C4-2B (cell line): ENCODE results near the gene DEPP1.

Experiments used
- H3K27ac ChIP-seq: fragments of 450-650 bp; 2 replicates; pipeline ENCODE4 v1.5.1; 2017
- ZFX ChIP-seq: fragments of 450-650 bp; IDR thresholded peaks from 2 replicates; pipeline ENCODE4 v1.6.1; 2017
- TF ChIP-seq, protein P1 (sequence below): fragments of 450-650 bp; conservative IDR thresholded peaks from 2 replicates; pipeline ENCODE4 v1.5.1; 2017; ENCODE audit warnings: mild to moderate bottlenecking

Gene DEPP1

DNA sequence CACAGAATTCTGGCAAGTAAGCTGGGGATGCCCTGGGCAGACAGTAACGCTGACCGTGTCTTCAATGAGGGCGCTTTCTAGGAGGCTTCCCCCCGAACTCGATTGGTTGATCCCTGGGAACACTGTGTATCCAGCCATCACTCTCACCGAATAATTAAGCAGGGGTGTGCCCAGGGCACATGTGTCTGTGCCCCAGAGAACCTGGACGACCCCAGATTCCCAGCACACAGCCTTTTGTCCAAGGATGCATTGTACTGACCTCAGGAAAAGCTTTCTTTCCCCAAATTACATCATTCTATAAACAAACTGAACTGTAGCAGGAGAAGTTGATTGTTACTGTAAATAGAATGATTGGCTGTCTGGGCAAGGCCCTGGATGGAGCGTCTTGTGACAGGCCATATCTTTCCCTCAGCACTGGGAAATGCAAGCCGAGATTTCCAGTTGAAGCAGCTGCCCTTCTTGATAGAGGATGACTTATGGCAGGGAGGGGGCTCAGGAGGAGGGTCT is 6.6 kb upstream of the DEPP1 start:
- no peak for TF ChIP-seq ZFX
- TF ChIP-seq, protein P1, sequence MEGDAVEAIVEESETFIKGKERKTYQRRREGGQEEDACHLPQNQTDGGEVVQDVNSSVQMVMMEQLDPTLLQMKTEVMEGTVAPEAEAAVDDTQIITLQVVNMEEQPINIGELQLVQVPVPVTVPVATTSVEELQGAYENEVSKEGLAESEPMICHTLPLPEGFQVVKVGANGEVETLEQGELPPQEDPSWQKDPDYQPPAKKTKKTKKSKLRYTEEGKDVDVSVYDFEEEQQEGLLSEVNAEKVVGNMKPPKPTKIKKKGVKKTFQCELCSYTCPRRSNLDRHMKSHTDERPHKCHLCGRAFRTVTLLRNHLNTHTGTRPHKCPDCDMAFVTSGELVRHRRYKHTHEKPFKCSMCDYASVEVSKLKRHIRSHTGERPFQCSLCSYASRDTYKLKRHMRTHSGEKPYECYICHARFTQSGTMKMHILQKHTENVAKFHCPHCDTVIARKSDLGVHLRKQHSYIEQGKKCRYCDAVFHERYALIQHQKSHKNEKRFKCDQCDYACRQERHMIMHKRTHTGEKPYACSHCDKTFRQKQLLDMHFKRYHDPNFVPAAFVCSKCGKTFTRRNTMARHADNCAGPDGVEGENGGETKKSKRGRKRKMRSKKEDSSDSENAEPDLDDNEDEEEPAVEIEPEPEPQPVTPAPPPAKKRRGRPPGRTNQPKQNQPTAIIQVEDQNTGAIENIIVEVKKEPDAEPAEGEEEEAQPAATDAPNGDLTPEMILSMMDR = no peak
- no peak overlapping the region for H3K27ac ChIP-seq

GRCh38 chr10:44984671-44985101 is 6.1 kb upstream of the DEPP1 start:
- no peak overlapping the region for H3K27ac ChIP-seq
- TF ChIP-seq, protein P1 = no peak
- no peak for TF ChIP-seq ZFX

DNA sequence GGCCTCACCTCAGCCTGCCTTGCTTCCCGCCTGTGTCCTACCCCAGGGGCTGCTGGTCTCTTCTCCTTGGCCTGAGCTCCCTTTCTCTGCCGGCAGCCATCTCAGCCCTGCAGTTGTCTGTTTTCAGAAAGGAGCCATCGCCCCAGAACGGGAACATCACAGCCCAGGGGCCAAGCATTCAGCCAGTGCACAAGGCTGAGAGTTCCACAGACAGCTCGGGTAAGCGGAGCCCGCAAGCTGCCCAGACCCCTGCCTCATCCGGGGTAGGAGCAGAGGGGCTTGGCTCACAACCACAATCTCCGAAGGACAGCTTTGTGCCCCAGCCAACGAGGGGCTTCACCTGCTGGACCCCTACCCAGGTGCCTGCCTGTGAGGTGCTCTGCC is 5.3 kb upstream of the DEPP1 start:
- TF ChIP-seq, protein P1 = no peak
- TF ChIP-seq ZFX = no peak
- no peak overlapping the region for H3K27ac ChIP-seq

DNA sequence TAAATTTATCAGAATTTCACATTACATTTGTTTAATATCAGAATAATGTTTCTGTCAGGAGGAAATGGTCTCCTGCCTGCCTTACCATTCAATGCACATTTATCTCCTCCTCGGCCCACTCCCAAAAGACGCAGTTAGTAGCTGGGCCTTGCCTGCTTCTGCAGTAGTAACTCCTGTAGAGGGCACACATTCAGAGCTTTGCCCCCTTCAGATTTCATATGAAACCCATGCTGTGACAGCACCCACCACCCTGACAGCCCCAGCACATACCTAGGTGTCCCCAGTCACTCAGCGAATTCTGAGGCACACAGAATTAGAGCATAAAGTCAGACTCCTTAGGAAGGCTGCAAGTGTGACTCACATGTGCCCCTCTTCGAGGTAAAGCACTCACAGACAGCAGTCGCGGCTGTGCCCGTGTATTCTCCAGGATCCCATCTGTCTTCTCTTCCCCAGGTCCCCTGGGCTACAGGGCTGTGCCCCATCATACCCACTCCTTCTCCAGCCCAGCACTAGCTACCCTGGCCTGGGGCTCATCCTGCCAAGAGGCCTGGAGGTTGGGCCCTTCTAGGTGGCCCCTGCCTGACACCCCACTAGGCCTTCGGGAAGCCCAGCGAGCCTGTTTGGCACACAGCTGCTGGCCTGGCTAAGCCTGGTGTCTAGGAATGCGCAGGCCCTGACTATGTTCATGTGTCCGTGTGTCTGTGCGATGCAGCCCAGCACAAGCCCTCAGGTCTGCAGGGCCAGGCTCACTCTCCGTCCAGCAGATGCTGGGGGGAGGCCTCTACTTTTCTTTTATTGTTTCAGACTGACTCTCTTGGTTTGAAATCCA is 4.7 kb upstream of the DEPP1 start:
- TF ChIP-seq, protein P1 = no peak
- no peak for TF ChIP-seq ZFX
- H3K27ac ChIP-seq = no peak overlapping the region

DNA sequence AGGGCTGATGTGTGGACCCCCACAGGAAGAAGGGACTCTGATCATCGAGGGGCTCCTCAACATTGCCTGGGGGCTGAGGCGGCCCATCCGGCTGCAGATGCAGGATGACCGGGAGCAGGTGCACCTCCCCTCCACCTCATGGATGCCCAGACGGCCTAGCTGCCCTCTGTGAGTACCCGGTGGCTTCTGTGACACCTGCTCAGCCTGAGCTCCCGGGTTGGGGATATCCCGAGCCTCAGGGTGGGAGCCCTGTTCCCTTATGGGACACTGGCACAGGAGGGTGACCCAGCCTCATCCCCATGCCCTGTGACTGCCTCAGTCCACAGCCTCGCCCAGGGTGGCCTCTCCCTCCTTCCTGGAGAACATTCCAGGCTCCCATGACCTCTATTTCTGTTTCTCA is 3.9 kb upstream of the DEPP1 start:
- TF ChIP-seq, protein P1 = no peak
- no peak for TF ChIP-seq ZFX
- H3K27ac ChIP-seq = no peak overlapping the region

- H3K27ac ChIP-seq = no peak overlapping the region
- TF ChIP-seq, protein P1 = no peak
Measured at GRCh38 chr10:44982114-44982460, 3.5 kb upstream of the DEPP1 start.

- no peak for TF ChIP-seq ZFX
- TF ChIP-seq, protein P1 = no peak
- H3K27ac ChIP-seq = no peak overlapping the region
Measured at GRCh38 chr10:44981172-44982113, 2.8 kb upstream of the DEPP1 start.
